Measurements from ENCODE around the gene CA10.

Gene CA10

GRCh38 chr17:52049051-52049450 lies 109.5 kb downstream of the CA10 start:
- DNase-seq (ENCODE audit: low read depth) = no peak
- no peak for TF ChIP-seq CTCF (conservative IDR thresholded peaks at IDR 0.05; ENCODE audit: low read depth, low read length)
- H3K4me3 ChIP-seq (ENCODE audit: low read length) = no peak overlapping the region

GRCh38 chr17:52048137-52048898 lies 110.2 kb downstream of the CA10 start:
- no peak for TF ChIP-seq CTCF (conservative IDR thresholded peaks at IDR 0.05; ENCODE audit: low read depth, low read length)
- H3K4me3 ChIP-seq (ENCODE audit: low read length) = no peak overlapping the region

GRCh38 chr17:52047086-52047485 lies 111.4 kb downstream of the CA10 start:
- TF ChIP-seq CTCF (conservative IDR thresholded peaks at IDR 0.05; ENCODE audit: low read depth, low read length) = no peak
- no peak for DNase-seq (ENCODE audit: low read depth)

More at GRCh38 chr17:52048137-52048898, 110.2 kb downstream of the CA10 start:
- DNase-seq (ENCODE audit: low read depth) = no peak

GRCh38 chr17:52041123-52041617 lies 117.3 kb downstream of the CA10 start:
- no peak overlapping the region for H3K4me3 ChIP-seq (ENCODE audit: low read length)
- TF ChIP-seq CTCF (conservative IDR thresholded peaks at IDR 0.05; ENCODE audit: low read depth, low read length) = no peak
- no peak for DNase-seq (ENCODE audit: low read depth)

More at GRCh38 chr17:52047086-52047485, 111.4 kb downstream of the CA10 start:
- H3K4me3 ChIP-seq (ENCODE audit: low read length) = no peak overlapping the region

GRCh38 chr17:52036416-52036815 lies 122.1 kb downstream of the CA10 start:
- no peak for DNase-seq (ENCODE audit: low read depth)
- no peak overlapping the region for H3K4me3 ChIP-seq (ENCODE audit: low read length)
- no peak for TF ChIP-seq CTCF (conservative IDR thresholded peaks at IDR 0.05; ENCODE audit: low read depth, low read length)

GRCh38 chr17:52035336-52035915 lies 123.1 kb downstream of the CA10 start:
- no peak for DNase-seq (ENCODE audit: low read depth)
- no peak for TF ChIP-seq CTCF (conservative IDR thresholded peaks at IDR 0.05; ENCODE audit: low read depth, low read length)
- H3K4me3 ChIP-seq (ENCODE audit: low read length) = no peak overlapping the region

GRCh38 chr17:52032454-52032853 lies 126.1 kb downstream of the CA10 start:
- TF ChIP-seq CTCF (conservative IDR thresholded peaks at IDR 0.05; ENCODE audit: low read depth, low read length) = no peak
- DNase-seq (ENCODE audit: low read depth) = no peak
- no peak overlapping the region for H3K4me3 ChIP-seq (ENCODE audit: low read length)

All from retinal pigment epithelial cell (primary cell).